Activated effector memory CD4-positive, alpha-beta T cell treated with anti-CD3 and anti-CD28 coated beads, Interleukin-2, amount 50 U/mL, for 16 hours (primary cell): Measurements from ENCODE around the gene PECR.
"Not testable (repeated sequence)": the region's sequence is repeated elsewhere in the genome, so short reads cannot be mapped to it uniquely, and the experiment has no call there.

Experiments used
- DNase-seq: peaks from one replicate; pipeline ENCODE4 v3.0.0-alpha.2; 2020

Gene PECR

DNA sequence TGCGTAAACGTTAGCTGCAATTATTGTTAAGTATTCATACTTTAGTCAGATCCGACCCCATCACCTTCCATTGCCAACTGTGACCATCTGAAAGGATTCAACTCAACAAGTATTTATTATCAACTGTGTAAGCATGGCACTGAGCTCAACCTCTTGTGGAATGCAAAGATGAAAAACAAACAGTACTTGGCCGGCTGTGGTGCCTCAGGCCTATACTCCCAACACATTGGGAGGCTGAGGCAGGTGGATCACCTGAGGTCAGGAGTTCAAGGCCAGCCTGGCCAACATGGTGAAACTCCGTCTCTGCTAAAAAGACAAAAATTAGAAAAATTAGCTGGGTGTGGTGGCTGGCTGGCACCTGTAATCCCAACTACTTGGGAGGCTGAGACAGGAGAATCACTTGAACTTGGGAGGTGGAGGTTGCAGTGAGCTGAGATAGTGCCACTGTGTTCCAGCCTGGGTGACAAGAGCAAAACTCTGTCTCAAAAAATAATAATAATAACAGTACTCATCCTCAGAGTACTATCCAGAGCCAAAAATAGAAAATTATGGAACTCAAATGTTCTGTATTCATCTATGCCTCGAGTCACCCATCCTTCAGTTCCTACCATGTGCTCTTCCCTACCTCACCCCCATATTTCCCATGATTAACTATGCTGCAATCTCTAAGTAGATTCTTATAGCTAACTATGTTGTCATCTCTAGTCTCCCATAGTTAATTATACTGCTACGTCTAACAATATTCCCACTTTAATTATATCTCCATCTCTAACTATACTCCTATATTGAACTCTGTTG is 59.6 kb downstream of the PECR start:
- DNase-seq, result no peak

DNA sequence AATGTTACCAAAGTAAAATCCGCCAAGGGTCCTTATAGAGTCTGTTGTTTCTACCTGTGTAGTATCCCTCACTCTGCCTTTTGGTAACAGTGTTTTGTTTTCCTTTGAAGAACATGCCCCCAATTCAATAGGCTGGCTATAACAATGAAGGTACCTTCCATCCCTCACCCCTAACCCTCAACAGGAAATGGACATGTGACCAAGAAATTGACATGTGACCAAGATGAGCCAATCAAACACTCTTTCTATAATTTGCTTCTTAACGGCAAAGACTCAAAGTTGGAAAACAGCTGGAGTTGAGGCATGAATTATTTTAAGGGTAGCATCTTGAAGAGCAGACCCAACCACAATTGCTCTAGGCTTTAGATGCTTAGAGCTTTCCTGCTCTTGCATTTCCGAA is 62.9 kb downstream of the PECR start:
- DNase-seq, result no peak

DNA sequence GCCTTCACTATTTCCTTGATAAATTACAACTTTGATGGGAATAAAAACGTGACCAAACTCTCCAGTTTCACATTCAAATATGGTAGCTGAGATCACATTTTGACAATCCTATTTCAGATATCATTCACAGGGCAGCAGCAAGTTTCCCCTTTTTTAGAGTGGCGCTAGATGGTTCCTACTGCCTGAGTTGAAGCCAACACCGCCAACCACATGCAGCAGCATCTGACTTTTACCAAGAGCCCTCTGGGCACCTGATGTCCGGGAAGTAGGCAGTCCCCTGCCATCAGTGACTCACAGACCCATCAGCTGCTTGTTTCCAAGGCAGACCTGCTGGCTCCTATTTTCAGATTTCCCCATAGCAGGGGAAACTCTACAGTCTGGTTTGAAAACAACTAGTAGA is 64.2 kb downstream of the PECR start:
- peak; percentile 70 for DNase-seq

DNA sequence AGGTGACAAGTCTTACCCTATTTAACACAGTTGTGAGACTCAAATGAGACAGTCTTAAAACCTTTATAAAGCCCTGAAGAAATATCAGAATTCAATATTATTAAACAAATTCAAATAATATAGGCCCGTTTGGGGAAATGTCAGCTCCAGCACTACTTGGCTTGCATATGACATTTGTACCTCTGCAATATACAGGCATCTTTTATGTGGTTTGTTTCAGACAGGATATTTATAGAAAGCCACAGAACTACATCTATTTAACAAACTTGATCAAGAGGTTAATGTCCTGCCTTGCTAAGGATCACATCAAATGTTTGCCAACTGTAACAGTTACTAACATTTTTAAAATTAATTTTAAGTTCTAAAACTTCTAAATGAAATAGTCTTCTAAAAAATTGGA is 65.0 kb downstream of the PECR start:
- no peak for DNase-seq

DNA sequence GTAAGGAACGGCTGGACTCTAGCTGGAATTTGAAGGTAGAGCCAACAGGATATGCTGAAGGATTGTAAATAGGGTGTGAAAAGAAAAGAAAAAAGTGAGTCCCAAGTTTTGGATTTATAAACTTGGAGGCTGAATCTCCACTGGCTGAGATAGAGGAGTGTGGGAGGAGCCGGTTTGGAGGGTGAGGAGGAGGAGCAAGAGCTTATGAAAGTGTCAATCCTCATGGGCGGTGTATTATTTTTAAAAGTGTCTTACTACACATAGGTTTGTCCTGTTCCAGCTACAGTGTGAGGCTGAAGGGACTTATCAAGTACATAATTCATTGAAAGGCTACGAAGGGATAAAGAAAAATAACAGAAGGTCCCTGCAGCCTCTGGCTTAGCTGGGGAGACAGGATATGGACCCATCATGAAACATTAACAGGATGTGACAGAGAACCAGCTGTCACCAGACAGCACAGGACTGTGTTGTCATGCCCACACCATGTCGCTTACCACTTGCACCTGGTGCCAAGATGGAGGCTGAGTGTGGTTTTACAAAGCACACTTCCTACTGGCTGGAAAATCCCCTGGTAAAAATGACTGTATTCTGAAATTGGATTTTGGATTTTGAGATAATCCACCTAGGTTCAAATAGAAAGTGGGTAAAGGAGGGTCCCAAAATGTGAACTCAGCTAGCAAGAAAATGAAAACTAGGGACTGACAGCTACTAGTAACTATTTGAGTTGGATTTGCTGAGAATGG is 65.7 kb downstream of the PECR start:
- DNase-seq, result peak; percentile 75

DNA sequence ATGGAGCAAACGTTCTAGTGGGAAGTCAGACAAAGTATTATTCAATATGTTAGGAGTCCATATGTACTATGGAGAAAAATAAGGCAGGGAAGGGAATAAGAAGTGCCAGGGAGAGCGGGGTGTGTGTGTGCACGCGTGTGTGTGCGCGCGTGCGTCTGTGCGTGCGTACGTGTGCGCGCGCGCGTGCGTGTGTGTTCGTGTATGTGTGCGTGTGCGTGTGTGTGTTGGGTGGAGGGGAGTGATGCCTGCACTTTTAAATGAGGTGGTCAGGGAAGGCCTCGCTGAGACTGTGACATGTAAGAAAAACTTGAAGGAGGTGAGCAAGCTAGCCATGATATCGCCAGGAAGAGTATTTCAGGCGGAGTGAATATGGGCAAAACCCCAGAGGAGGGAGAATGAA is 66.6 kb downstream of the PECR start:
- DNase-seq, result no peak

DNA sequence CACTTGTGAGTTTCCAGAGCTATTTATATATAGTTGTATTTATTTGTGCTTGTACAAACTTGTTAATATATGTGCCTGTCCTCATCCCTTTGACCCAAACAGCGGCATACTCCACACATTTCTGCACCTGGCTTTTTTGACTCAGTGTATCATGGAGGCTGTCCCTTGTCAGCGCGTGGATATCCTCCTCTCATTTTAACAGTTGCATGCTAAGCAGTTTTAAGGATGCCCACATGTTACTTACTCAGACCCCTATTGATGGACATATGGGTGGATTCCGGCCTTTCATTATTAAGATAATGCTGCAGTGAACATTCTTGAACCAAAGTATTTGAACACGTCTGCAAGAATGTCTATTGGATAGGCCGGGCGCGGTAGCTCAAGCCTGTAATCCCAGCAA is 67.6 kb downstream of the PECR start:
- DNase-seq, result no peak

DNA sequence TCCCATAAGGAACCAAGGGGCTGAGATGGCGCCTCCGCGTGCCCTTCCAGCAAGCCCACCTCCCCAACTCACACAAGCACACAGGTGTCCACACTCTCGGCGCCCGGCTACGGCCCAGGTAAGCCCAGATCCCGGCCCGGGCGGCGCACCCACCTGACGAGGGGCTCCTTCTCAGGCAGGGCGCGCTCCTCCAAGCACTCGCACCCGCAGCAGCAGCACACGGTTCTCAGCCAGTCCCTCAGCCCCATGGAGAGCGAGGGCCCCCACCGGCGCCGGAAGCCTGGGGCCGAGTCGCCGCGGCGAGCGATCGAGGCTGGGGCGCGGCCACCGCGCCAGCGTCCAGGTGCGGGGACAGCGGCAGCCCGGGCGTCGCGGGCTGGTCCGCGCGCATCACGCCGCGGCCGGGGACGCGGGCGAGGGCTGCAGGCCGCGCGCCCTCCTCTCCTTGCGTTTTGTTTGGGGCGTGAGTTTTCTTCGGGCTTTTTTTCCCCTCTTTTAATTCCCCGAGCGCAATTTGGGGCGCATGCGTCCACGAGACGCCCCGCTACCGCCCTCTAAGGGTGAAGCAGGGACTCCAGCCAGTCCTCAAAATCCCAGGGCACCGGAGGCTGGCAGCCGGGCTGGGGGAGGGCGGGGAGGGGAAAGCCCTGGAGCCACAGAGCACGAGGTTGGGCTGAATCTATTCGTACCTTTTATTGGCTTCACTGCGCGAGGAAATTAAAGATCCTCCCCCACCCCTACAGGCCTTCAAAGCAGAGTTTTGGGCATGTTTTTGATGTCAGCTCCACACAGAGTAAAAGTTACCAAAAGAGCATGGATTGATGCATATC is 68.3 kb downstream of the PECR start, which contains the start of gene MREG:
Gene MREG (minus strand): TSS at position 472 of the 830 bp plus-strand sequence. CDS start 224 bp downstream, at position 248.
- peak; percentile 93 for DNase-seq

DNA sequence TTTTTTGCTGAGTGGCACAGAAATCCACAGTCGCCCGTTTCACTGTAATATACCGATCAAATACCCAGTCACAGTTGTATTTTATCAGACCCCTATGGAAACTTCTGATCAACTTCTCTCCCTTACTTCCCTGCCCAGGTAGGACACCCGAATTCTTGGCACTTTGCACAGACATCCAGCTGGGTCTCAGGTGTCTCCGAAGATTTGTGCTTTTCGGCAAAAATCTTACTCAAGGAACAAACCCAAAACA is 68.9 kb downstream of the PECR start:
- no peak for DNase-seq

DNA sequence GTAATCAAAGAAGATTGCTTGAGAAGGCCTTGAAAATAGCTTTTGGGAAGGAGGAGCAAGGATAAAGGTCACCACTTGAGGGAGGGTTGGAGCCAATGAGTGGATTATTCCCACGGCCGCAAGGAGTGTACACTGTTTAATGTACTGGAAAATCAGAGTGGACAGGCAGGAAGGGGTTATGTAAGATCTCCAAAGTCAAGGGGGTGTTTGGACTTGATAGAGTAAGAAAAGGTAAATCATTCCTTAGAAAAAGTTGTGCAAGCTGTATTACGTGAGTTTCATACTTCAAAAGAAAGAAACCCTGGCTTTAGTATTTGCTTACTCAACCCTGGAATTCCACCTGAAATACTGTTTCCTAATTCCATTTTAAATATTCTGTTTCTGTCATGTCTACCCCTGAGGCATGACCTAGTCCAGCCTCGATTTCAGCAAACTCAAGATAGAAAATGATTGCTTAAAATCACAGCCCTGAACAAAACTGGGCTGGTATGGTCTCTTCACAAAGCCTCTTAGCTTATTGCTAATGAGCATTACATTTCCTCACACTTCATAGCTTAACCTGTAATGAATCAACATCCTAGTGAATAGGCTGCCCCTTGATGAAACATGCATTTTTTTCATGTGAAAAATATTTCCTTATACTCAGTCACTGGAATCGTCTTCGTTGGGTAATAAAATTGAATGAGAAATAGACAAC is 69.3 kb downstream of the PECR start:
- no peak for DNase-seq

DNA sequence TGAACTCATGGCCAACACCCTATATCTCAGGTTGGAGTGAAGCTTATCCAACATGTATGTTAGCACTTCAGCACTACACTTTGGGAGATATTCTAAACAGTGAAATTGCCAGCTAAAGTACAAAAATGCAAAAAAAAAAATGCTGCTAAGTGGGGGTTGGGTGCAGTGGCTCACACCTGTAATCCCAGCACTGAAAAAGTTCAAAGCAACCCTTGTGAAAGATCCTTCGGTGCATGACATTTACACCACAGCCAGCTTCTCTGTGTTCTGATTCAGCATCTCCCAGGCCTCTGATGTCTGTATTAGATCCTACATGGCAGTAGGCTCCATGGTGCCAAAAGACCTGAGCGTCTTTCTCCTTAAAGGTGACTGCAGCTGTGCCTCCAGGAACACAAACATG is 72.4 kb downstream of the PECR start:
- not testable (repeated sequence) for DNase-seq

DNA sequence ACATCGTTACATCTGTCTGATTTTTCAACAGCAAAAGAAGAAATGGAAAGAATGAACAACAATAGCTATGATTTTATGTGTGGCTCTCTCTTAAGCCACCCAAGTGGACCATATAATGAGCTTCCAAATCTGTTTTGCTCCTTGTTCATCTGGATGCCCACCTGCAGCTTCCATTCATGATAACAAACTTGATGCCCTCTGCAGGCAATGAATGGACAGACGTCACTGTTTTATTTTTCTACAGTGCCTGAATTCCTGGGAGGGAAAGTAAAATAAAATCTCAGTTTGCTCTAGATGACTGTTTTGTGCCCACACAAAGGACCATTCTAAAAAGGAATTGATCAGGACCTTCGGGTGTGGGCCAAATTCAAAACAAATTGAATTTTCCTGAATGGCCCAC is 73.2 kb downstream of the PECR start:
- no peak for DNase-seq

DNA sequence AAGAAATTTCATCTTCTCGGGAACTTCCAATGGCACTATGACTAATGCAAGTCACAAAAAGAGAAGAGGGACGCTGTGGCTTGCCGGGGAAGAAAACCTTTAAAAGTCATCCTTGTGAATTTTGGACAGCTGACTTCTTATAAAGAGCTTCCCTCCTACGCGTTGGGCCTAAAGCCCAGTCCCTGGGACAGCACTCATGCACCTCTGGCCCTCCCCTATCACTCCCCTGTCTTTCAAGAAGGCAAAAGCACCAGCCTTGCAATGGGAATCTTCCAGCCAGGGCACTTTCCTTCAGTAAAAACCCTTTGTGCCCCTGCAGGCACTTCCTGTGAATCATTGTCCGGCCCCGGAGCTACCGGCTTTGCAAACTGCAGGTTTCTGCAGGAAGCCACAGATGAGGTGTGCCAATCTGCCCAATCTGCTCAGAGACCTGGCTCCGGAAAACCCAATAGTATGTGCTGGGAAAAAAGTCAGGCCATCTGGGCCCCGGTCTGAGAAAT is 75.4 kb downstream of the PECR start:
- DNase-seq, result peak; percentile 79

DNA sequence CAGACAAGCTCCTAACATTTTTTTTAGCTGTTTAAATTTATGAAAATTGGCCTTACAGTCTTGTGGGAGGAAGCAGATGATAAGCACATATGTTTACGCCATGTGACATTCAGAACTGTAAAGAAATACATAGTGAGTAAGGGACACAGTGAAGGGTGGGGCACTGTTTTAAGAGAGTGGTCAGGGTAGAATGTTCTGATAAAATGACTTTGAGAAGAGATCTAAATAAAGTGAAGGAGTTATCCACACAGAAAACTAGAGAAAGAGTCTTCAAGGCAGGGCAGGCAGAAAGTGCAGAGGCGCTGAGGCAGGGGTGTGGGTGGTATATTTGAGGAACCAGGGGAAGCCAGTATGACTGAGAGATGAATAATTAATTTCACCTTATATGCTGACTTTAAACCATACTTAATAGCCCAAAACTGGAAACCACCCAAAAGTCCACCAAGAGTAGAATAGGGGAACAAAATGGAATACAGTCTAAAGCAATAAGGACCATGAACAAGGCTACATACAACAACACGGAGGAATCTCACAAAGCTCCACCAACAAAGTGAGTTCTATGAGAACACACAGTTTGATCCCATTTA is 76.8 kb downstream of the PECR start:
- DNase-seq, result no peak

DNA sequence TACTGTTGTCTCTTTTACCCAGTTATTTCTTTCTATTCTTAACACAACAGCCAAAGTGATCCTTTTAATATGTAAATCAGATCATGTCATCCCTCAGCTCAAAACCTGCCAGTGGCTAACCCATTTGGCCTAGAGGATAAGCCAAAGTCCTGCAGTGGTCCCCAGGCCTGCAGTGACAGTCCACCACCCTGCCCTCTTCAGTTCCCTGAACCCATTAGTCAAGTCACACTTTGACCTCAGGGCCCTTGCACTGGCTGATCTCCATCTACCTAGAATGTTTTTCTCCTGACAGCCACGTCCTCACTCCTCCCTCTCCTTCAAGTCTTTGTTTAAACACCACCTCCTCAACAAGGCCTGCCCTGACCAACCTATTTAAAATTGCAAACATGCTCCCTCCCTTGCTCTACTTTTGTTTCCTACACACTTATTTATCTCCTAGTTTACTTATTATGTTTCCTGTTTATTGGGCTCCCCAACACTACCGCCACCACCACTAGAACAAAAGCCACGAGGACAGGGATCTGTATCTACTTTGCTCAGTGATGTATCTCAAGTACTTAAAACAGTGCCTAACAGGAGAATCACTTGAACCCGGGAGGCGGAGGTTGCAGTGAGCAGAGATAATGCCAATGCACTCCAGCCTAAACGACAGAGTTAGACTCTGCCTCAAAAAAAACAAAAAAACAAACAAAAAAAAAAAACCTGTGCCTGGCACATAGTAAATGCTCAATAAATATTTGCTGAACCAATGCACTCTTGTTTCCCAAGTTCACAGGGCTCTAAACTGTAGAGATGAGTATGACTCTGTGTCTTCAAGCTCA is 77.5 kb downstream of the PECR start:
- DNase-seq, result no peak

DNA sequence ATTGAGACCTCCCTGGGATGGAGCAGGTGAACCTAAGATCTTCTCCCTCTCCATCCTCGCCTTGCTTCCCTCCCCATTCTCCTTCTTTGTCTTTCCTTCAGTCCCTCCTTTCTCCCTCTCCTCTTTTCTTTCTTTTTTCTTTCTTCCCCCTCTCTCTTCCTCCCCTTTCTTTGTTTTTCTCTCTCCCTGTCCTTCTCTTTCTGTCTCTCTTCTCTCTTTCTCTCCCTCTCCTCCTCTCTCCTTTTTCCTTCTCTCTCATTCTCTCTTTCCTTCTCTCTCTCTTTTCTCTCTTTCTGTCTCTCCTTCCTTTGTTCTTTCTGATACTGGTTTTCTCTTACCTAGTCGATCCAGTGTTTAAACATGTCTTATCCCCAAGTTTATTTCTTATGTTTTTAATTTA is 78.9 kb downstream of the PECR start:
- DNase-seq, result no peak

DNA sequence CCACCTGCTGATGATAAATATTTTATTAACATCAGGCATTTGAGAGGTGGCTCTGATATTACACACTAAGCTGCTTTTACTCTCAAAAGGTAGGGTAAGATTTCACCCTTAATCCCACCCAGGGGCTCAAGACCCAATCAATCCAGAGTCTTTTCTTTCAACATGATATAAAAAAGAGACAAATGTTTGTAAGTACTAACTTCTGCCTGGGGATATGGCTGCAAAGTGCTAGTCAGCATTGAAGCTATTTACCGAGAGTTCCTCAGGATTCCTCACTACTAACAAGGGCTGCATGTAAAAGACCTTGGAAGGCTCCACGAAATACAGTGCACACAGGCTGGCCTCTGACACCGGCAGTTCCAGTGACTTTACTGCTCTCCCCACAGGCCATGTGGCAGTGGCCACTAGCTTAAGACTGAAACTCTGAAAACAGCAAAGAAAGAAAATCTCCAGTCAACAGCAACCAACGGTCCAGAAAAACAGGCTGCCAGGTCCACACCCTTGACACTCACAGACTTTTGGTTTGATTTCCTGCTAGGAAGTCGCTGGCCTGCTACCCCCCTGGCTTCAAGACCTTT is 79.4 kb downstream of the PECR start:
- no peak for DNase-seq

DNA sequence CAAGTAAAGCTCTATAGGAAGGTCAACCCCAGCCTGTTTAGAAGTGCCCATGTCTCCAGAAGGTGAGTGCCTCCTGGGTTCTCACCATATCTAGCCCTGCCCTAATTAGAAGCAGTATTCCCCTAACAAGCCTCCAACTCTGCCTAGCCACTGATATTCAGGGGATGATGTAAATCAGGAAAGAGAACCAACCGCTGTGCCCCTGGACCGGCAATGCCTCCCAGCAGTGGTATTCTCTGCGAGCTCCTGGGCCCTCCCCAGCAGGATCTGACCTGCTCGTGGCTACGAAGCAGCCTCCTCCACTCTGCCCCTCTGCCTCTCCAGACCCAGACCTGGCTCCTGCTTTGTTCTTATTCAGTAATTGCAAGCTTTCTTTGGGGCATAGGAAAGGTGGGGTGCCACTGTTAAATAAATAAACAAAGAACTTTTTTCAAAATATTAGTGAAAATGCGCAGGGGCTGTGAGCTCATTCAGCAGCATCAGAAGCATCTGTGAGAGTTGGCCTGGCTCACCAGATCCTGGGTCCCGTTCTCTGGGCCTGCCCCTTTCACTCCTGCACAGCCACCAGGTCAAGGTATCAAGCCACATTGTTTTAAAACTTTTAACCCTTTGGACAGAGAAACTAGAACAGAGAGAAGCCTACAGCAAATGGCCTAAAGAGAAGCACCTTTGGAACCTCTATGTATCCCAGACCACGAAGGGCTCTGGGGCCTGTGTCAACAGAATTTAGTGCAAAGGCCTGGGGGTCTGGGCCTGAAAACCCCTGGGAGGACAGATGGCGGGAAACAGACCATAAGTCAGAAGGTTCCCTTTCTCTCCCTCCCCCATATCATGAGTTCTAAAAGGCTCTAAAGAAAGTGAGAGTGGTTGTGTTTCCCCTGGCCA is 80.2 kb downstream of the PECR start:
- no peak for DNase-seq

DNA sequence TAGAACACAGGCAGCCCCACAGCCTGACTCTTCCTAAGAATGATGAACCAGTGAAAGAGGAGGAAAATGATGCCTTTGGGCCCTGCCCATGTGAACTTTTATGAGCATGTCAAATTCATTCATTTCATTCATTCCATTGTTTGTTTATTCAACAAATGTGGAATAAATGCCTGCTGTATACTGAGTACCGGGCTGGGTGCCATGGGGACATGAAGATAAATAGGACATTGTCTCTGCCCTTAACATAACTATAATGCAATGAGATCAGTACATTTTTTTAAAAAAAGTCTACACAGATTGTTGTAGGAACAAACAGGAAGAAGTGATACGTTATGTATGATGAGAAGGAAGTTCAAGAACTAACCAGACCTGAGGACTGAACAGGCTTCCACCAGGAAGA is 83.0 kb downstream of the PECR start:
- DNase-seq, result no peak

DNA sequence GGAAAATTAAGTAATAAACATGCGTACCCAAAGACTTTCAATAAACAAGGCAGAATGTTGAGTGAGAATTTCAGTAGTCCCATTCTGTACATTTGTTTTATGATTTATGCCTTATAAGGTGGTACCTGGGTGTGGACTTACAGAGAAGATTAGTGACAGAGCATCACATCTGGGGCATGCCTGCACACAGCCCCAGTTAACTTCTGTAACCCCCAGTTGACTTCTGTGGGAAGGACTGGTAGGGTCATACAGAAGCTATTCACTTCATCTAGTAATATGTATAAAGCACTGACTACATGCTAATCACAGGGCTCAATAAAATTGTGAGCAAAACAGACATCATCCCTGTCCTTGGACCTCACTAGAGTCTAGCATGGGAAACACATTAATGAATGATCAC is 84.4 kb downstream of the PECR start:
- DNase-seq, result no peak
